ENCODE measurements around the gene ATP4B.
A peak's percentile ranks its signal among the peaks of the same experiment; 100 is the strongest.
"Not testable (repeated sequence)": the region's sequence is repeated elsewhere in the genome, so short reads cannot be mapped to it uniquely, and the experiment has no call there.

Gene ATP4B

DNA sequence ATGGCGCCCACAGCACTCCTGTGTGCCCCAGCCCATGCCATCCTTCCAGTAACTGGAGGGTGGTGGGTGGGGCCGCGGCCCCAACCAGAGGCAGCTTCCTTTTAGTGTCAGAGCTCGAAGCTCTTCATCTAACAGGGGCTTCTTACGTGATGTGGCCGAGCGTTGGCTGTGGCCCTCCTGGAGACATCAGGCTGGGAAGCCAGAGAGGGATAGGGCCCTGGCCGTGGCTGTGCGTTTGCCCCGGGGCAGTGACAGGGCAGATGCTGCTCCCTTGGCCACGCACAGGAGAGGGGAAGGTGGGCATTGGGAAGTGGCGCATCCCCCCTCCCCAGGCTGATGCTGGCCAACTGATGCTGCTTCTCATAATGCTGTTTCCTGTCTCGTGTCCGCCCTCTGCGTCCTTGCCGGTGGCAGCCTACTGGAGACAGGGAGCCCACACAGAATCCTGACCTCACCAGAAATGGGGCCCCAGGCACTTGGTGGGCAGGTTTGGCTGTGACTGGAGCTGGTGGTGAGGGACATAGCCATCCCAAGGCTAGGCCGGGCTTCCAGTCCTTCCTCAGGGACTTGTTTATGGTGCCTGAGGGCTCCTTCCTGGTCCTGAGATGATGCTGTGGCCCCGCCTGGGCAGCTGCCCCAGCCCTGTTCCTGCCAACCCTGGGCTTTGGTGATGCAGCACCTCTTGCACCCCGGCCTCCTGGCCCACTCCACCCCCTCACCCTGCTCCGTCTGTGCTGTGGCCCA is 34.3 kb downstream of the ATP4B start:
- TF ChIP-seq, protein P1, sequence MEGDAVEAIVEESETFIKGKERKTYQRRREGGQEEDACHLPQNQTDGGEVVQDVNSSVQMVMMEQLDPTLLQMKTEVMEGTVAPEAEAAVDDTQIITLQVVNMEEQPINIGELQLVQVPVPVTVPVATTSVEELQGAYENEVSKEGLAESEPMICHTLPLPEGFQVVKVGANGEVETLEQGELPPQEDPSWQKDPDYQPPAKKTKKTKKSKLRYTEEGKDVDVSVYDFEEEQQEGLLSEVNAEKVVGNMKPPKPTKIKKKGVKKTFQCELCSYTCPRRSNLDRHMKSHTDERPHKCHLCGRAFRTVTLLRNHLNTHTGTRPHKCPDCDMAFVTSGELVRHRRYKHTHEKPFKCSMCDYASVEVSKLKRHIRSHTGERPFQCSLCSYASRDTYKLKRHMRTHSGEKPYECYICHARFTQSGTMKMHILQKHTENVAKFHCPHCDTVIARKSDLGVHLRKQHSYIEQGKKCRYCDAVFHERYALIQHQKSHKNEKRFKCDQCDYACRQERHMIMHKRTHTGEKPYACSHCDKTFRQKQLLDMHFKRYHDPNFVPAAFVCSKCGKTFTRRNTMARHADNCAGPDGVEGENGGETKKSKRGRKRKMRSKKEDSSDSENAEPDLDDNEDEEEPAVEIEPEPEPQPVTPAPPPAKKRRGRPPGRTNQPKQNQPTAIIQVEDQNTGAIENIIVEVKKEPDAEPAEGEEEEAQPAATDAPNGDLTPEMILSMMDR (conservative IDR thresholded peaks at IDR 0.05; ENCODE audit: low read length): no peak
- peak; percentile 13 for DNase-seq (ENCODE audit: low read depth)
- H3K4me3 ChIP-seq (ENCODE audit: low read length): no peak overlapping the region

GRCh38 chr13:113622791-113623490 is 35.1 kb downstream of the ATP4B start:
- H3K4me3 ChIP-seq (ENCODE audit: low read length): no peak overlapping the region

GRCh38 chr13:113621986-113622550 is 35.9 kb downstream of the ATP4B start:
- not testable (repeated sequence) for H3K4me3 ChIP-seq (ENCODE audit: low read length); DNase-seq (ENCODE audit: low read depth)

More at GRCh38 chr13:113622791-113623490, 35.1 kb downstream of the ATP4B start:
- TF ChIP-seq, protein P1 (conservative IDR thresholded peaks at IDR 0.05; ENCODE audit: low read length): no peak
- DNase-seq (ENCODE audit: low read depth): no peak

- TF ChIP-seq, protein P1 (conservative IDR thresholded peaks at IDR 0.05; ENCODE audit: low read length): peak; percentile 39
- H3K4me3 ChIP-seq (ENCODE audit: low read length); DNase-seq (ENCODE audit: low read depth): not testable (repeated sequence)
These were observed 36.5 kb downstream of the ATP4B start for GRCh38 chr13:113621498-113621897.

GRCh38 chr13:113621046-113621445 is 37.0 kb downstream of the ATP4B start:
- TF ChIP-seq, protein P1 (conservative IDR thresholded peaks at IDR 0.05; ENCODE audit: low read length): no peak
- no peak overlapping the region for H3K4me3 ChIP-seq (ENCODE audit: low read length)
- no peak for DNase-seq (ENCODE audit: low read depth)

- no peak for DNase-seq (ENCODE audit: low read depth)
- H3K4me3 ChIP-seq (ENCODE audit: low read length): no peak overlapping the region
- TF ChIP-seq, protein P1 (conservative IDR thresholded peaks at IDR 0.05; ENCODE audit: low read length): no peak
These were observed 37.8 kb downstream of the ATP4B start for GRCh38 chr13:113620036-113620796.

- TF ChIP-seq, protein P1 (conservative IDR thresholded peaks at IDR 0.05; ENCODE audit: low read length): no peak
- DNase-seq (ENCODE audit: low read depth): no peak
- no peak overlapping the region for H3K4me3 ChIP-seq (ENCODE audit: low read length)
These were observed 39.5 kb downstream of the ATP4B start for GRCh38 chr13:113618455-113618854.
